Measurements from ENCODE around the gene KLK3. TPM values are rescaled to one million over a fixed set of nuclear protein-coding genes. Genes with fewer than 3 reads are reported as not detected.

Gene KLK3
- total and polyA plus RNA-seq, 2 of the 13 experiments (the other 11 are each of a cell fraction or from before 2014, with no cell fraction given), result not detected

DNA sequence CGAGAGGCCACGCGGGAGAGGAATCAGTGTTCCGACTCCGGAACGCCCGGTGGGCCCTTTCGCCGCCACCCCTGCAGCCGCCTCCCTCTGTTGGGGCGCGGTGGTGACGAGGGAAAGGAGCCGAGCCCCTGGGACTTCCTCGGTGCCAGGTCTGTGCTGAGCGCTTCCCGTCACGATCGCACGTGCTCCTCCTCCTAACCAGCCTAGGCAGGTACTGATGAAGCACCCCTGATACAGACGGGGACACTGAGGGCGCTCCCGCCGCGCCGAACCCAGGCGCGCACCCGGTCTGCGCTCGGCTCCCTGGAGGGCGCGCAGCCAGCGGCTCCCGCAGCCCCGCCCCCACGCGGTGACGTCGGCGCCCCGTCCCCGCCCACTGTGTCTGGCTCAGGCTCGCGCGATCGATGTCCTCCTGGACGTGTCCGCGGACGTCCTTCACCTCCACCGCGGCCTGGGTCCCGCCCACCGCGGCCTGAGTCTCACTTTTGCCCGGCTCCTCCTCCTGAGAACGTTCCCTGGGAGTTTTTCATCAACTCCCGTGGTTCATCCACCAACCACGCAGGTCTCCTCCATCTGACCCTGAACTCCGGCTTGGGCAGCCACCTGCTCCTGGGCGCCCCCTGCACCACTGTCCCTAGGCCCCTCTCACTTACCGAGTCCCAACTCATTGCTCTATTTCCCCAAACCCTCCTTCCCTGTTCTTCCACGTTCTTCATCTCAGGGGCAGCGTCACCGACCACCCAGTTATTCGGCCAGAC is 18.8 kb upstream of the KLK3 start (continued):
- TF ChIP-seq, protein P1, sequence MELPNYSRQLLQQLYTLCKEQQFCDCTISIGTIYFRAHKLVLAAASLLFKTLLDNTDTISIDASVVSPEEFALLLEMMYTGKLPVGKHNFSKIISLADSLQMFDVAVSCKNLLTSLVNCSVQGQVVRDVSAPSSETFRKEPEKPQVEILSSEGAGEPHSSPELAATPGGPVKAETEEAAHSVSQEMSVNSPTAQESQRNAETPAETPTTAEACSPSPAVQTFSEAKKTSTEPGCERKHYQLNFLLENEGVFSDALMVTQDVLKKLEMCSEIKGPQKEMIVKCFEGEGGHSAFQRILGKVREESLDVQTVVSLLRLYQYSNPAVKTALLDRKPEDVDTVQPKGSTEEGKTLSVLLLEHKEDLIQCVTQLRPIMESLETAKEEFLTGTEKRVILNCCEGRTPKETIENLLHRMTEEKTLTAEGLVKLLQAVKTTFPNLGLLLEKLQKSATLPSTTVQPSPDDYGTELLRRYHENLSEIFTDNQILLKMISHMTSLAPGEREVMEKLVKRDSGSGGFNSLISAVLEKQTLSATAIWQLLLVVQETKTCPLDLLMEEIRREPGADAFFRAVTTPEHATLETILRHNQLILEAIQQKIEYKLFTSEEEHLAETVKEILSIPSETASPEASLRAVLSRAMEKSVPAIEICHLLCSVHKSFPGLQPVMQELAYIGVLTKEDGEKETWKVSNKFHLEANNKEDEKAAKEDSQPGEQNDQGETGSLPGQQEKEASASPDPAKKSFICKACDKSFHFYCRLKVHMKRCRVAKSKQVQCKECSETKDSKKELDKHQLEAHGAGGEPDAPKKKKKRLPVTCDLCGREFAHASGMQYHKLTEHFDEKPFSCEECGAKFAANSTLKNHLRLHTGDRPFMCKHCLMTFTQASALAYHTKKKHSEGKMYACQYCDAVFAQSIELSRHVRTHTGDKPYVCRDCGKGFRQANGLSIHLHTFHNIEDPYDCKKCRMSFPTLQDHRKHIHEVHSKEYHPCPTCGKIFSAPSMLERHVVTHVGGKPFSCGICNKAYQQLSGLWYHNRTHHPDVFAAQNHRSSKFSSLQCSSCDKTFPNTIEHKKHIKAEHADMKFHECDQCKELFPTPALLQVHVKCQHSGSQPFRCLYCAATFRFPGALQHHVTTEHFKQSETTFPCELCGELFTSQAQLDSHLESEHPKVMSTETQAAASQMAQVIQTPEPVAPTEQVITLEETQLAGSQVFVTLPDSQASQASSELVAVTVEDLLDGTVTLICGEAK (IDR thresholded peaks at IDR 0.05), result no peak
- TF ChIP-seq, protein P1 (CRISPR knock-in tag; IDR thresholded peaks at IDR 0.05), result no peak
- TF ChIP-seq GABPB1 (CRISPR knock-in tag; IDR thresholded peaks at IDR 0.05), result peak; percentile 60
- no peak for TF ChIP-seq SNRNP70 (IDR thresholded peaks at IDR 0.05; ENCODE audit: low read depth, low read length)
- TF ChIP-seq ZNF619 (CRISPR knock-in tag; IDR thresholded peaks at IDR 0.05), result 0 out of 2 replicates have a peak, but pooled peaks have one; percentile 29
- TF ChIP-seq TBX2 (CRISPR knock-in tag; IDR thresholded peaks at IDR 0.05; ENCODE audit: borderline replicate concordance), result peak; percentile 15; the same call in 1 of the 2 replicates
- TF ChIP-seq, protein P2, sequence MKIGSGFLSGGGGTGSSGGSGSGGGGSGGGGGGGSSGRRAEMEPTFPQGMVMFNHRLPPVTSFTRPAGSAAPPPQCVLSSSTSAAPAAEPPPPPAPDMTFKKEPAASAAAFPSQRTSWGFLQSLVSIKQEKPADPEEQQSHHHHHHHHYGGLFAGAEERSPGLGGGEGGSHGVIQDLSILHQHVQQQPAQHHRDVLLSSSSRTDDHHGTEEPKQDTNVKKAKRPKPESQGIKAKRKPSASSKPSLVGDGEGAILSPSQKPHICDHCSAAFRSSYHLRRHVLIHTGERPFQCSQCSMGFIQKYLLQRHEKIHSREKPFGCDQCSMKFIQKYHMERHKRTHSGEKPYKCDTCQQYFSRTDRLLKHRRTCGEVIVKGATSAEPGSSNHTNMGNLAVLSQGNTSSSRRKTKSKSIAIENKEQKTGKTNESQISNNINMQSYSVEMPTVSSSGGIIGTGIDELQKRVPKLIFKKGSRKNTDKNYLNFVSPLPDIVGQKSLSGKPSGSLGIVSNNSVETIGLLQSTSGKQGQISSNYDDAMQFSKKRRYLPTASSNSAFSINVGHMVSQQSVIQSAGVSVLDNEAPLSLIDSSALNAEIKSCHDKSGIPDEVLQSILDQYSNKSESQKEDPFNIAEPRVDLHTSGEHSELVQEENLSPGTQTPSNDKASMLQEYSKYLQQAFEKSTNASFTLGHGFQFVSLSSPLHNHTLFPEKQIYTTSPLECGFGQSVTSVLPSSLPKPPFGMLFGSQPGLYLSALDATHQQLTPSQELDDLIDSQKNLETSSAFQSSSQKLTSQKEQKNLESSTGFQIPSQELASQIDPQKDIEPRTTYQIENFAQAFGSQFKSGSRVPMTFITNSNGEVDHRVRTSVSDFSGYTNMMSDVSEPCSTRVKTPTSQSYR (CRISPR knock-in tag; IDR thresholded peaks at IDR 0.05; ENCODE audit: borderline replicate concordance), result no peak
- no peak for TF ChIP-seq TEAD3 (CRISPR knock-in tag; optimal IDR thresholded peaks at IDR 0.05; ENCODE audit: borderline replicate concordance)
- TF ChIP-seq KDM2A (CRISPR knock-in tag; IDR thresholded peaks at IDR 0.05; ENCODE audit: borderline replicate concordance, low read depth), result peak; percentile 38; the same call in 1 of the 2 replicates
- no peak for TF ChIP-seq FOXO1 (CRISPR knock-in tag; IDR thresholded peaks at IDR 0.05)
- 0 out of 2 replicates have a peak, but pooled peaks have one; percentile 17 for TF ChIP-seq RBFOX2 (IDR thresholded peaks at IDR 0.05; ENCODE audit: low read depth, low read length)
- no peak for TF ChIP-seq MTF1 (CRISPR knock-in tag; IDR thresholded peaks at IDR 0.05)
- TF ChIP-seq, protein P3, sequence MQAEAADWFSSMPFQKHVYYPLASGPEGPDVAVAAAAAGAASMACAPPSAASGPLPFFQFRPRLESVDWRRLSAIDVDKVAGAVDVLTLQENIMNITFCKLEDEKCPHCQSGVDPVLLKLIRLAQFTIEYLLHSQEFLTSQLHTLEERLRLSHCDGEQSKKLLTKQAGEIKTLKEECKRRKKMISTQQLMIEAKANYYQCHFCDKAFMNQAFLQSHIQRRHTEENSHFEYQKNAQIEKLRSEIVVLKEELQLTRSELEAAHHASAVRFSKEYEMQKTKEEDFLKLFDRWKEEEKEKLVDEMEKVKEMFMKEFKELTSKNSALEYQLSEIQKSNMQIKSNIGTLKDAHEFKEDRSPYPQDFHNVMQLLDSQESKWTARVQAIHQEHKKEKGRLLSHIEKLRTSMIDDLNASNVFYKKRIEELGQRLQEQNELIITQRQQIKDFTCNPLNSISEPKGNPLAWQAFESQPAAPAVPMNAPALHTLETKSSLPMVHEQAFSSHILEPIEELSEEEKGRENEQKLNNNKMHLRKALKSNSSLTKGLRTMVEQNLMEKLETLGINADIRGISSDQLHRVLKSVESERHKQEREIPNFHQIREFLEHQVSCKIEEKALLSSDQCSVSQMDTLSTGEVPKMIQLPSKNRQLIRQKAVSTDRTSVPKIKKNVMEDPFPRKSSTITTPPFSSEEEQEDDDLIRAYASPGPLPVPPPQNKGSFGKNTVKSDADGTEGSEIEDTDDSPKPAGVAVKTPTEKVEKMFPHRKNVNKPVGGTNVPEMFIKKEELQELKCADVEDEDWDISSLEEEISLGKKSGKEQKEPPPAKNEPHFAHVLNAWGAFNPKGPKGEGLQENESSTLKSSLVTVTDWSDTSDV (CRISPR knock-in tag; IDR thresholded peaks at IDR 0.05), result 0 out of 2 replicates have a peak, but pooled peaks have one; percentile 37
- no peak for TF ChIP-seq ZBTB42 (CRISPR knock-in tag; IDR thresholded peaks at IDR 0.05)

Measured in HepG2 (cell line).